Fibroblast of villous mesenchyme (primary cell): Measurements from ENCODE around the gene CRLF1. TPM values are rescaled to one million over a fixed set of nuclear protein-coding genes. Genes with fewer than 3 reads are reported as not detected.
A peak's percentile ranks its signal among the peaks of the same experiment; 100 is the strongest.

ENCODE experiments used
- DNase-seq: peaks from one replicate; pipeline ENCODE4 v3.0.0-alpha.2; 2010; ENCODE audit warnings: low read depth
- H3K4me3 ChIP-seq: 2 replicates; pipeline ENCODE4 v1.5.1; 2011; ENCODE audit warnings: low read depth, mild to moderate bottlenecking, low read length
- total RNA-seq: library from RNA; depleted of rRNA; stranded (reverse); fragments of >200 nt; gene quantifications from 2 replicates; pipeline ENCODE4 v1.2.3, GENCODE V29; 2012
- TF ChIP-seq, protein P1 (sequence below): IDR thresholded peaks from 2 replicates; pipeline ENCODE4 v1.5.1; 2012; ENCODE audit warnings: low read depth, mild to moderate bottlenecking, low read length; ENCODE audit not compliant: insufficient read depth

Gene CRLF1
- total RNA-seq, 1 donor: not detected

DNA sequence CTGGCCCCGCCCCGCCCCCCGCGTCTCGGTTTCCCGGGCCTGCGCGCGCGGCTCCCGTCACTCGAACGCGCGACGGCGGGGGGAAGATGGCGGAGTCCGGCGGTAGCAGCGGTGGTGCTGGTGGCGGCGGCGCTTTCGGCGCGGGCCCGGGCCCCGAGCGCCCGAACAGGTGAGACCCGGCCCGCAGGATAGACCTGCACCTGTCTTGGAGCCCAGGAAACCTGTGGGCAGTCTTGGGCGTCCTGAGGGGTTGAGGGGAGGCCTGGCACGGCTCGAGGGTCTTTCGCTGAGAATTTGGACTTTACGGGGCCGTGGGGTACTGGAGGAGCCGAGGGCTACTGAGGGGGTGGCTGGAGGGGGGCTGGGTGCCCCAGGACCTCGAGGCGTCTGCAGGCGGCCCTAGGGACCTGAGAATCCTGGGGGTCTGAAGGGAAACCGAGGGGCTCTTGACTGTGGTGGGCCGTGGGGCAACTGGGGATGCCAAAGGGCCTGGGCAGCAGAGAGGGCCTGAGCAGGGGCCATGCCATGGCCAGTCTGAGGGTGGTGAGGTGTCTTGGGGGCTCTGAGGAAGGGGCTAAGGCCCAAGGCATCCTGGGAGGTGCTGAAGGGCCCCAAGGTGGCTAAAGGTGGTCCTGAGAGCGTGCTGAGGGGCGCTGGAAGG is 30.5 kb upstream of the CRLF1 start, which contains the start of gene KLHL26:
KLHL26 (plus strand) TSS at position 60 of the 661 bp plus-strand sequence; CDS start at position 87, 27 bp downstream.
- TF ChIP-seq, protein P1, sequence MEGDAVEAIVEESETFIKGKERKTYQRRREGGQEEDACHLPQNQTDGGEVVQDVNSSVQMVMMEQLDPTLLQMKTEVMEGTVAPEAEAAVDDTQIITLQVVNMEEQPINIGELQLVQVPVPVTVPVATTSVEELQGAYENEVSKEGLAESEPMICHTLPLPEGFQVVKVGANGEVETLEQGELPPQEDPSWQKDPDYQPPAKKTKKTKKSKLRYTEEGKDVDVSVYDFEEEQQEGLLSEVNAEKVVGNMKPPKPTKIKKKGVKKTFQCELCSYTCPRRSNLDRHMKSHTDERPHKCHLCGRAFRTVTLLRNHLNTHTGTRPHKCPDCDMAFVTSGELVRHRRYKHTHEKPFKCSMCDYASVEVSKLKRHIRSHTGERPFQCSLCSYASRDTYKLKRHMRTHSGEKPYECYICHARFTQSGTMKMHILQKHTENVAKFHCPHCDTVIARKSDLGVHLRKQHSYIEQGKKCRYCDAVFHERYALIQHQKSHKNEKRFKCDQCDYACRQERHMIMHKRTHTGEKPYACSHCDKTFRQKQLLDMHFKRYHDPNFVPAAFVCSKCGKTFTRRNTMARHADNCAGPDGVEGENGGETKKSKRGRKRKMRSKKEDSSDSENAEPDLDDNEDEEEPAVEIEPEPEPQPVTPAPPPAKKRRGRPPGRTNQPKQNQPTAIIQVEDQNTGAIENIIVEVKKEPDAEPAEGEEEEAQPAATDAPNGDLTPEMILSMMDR: no peak

DNA sequence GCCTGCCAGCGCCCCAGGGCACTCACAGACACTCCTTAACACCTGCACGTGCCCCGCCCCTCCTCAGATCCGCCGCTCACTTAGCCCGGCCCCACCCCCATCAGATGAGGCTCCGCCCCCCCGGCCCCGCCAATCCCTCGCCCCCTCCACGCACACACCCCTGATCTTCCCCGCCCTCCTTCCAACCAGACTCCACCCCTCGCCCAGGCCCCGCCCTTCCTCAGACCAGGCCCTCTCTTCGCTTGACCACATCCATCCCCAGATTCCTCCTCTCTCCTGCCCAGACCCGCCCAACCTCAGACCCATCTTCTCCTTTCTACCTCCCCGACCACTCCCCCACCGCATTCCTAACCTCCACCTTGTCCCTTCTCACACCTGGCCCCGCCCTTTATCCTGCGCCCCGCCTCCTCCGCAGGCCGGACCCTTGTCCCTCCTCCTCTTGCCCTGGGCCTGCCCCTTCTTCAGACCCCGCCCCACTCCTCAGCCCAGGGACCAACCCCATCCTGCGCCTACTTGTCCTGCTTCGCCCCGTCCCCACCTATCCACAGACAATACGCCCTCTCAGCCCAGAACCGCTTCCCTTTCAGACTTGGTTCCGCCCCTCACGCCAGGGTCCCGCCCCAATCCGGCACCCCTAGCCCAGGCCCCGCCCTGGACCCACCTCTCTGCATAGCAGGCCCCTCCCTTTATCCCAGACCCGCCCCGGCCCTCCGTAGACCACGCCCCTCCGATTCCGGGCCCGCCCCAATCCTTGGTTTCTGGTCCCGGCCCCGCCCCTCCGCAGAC is 29.8 kb upstream of the CRLF1 start:
- DNase-seq: peak; percentile 97
- peak overlapping the region; percentile 85 for H3K4me3 ChIP-seq
- TF ChIP-seq, protein P1: no peak

More for the DNA sequence above, 30.5 kb upstream of the CRLF1 start, which contains the start of gene KLHL26:
- peak within 1 kb of the TSS; percentile 85 for H3K4me3 ChIP-seq
- DNase-seq: no peak

DNA sequence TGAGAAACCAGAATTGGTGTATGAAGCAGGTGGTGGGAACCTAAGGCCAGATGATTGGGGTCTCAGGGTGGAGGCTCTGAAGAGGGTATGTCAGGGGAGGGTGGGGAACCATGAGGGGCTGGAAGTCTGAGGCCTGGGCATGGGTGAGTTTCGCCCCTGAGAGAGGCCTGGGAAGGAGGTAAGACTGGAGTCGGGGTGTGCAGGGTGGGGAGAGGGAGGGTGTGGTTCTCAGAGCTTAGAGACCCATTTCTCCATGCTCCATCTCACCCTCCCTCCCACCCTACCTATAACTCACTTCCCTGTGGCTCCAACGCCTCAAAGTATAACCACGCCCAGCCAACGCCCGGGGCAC is 29.2 kb upstream of the CRLF1 start:
- DNase-seq: no peak
- no peak overlapping the region for H3K4me3 ChIP-seq
- TF ChIP-seq, protein P1: no peak

DNA sequence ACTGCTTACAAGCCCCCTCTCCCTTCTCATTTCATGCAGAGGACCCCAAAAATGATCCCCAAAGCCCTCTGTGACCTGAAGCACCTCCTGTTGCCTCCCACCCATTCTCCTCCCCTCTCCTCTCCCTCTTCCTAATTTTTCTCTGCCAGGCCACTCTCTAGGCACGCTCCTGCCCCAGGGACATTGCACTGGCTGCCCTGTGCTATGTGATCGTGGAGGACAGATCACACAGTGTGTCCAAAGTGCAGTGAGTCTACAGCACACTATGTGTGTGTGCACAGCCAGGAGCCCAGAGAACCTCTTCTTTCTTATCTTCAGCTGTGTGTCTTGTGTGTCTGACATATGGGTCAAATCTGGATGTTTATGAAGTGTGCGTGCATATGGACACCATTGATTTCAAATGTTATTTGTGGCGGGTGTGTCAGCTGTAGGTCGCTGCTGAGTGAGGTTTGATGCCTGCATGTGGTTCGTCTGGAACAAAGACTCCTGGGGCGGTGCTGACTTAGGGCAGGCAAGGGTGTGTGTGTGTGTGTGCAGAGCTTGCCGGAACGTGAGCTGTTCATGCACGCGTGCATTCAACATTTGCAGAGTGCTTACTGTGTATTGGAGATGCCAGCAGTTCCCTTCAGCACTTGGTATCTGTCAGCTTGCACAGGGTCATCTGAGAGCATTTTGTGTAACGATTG is 28.2 kb upstream of the CRLF1 start:
- no peak for DNase-seq
- TF ChIP-seq, protein P1: no peak
- H3K4me3 ChIP-seq: no peak overlapping the region

DNA sequence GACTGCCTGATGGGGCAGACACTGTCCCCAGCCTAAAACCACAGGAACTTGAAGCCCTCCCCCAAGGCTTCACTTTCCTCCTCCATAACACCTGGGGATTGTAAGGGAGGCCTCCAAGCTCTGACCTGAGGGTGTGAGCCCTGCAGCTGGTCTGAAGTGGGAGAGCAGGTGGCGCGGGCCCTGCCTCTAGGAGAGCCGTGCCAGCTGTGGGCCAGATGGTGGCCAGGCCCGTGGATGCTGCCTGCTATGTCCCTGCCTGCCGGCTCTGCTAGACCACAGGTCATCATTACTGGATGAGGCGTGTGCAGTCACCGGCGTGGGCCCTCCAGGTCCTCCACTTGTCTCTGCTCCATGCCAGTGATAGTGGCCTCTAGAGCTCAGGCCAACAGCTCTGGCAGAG is 26.7 kb upstream of the CRLF1 start:
- TF ChIP-seq, protein P1: no peak
- no peak overlapping the region for H3K4me3 ChIP-seq
- no peak for DNase-seq

DNA sequence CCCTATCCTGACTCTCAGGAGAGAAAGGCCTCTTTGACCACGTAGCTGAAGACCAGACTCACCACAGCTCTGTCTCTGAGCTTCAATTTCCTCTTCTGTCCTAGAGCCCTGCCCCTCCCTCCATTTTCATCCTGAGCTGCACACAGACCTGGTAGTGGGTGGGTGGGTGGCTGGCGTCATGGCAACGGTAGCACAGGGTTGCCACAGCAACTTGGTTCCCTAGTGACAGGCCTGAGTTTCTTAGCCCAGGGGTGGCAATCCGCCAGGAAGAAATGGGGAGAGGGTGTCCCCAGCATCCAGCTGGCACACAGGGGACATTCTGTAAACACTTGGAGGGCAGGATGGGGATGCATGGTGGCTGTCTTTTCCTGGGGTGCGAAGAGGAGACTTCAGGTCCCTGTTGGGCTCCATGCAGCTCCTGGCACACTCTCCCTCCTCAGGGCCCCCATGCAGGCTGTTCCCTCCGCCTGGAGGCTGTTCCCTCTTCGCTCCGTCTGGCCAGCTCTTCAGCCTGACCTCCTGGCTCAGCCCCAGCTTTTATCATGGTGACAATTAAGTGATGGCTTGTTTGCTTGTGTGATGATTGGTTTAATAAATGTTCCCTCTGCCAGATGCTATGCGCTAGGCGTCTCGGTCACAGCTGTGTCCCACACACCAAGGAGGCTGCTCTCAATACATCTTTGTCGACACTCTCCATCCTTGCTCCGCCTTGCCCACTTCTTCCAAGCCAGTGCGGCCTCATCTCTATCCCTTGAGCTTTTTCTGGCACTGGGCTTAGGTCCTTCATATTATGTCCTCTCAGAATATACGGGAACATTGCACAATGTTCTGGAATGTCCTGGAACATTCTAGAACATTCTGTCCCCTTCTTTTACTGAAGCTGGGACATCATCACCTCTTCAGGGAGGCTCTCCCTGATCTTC is 22.8 kb upstream of the CRLF1 start:
- TF ChIP-seq, protein P1: no peak
- H3K4me3 ChIP-seq: no peak overlapping the region
- DNase-seq: peak; percentile 41
